Myocyte (in vitro differentiated cells): ENCODE results near the gene FARP2. TPM values are rescaled to one million over a fixed set of nuclear protein-coding genes. Genes with fewer than 3 reads are reported as not detected.

Source experiments
- microRNA-seq: library from miRNA; unstranded; fragments of <30 nt; microRNA quantifications from one replicate; pipeline ENCODE4, GENCODE V29; 2016
- total RNA-seq: library from RNA; depleted of rRNA; stranded (reverse); fragments of >200 nt; gene quantifications from 2 replicates; pipeline ENCODE4 v1.2.3, GENCODE V29; 2014

FARP2 gene
- total RNA-seq, 1 donor from 2014 or later: 28.7 TPM

Small RNA genes within 50 kb of the gene (microRNA-seq; reads per million reads assigned to microRNA genes)
- not detected for gene MIR3133

Other genes starting within 250 kb of the FARP2 start
- gene PASK, start 206.8 kb upstream of the FARP2 start, total RNA-seq: 0.45 and 1.9 TPM in 2 replicates
- gene PPP1R7, start 205.8 kb upstream of the FARP2 start, total RNA-seq: 86.1 and 94.3 TPM in 2 replicates
- 0.45 TPM in 1 of 2 replicates, not detected in the other for gene ANO7, start 167.6 kb upstream of the FARP2 start, total RNA-seq
- gene HDLBP, start 40.6 kb upstream of the FARP2 start, total RNA-seq: 541 and 661 TPM in 2 replicates
- gene SEPTIN2, start 40.4 kb upstream of the FARP2 start, total RNA-seq: 282 and 292 TPM in 2 replicates
- 565 and 642 TPM in 2 replicates for gene STK25, start 152.3 kb downstream of the FARP2 start, total RNA-seq
- 69.7 and 114 TPM in 2 replicates for gene BOK, start 202.5 kb downstream of the FARP2 start, total RNA-seq